HG03354 (cell line): ENCODE data around the gene PAQR4.

Experiments used
- ATAC-seq: cut with Tn5 transposase; IDR thresholded peaks from one replicate; pipeline ENCODE4 v1.9.1; 2021; ENCODE audit warnings: mild to moderate bottlenecking; ENCODE audit not compliant: unreplicated experiment, poor library complexity, severe bottlenecking

PAQR4 gene

GRCh38 chr16:3015865-3016521 lies 46.8 kb downstream of the PAQR4 start:
- ATAC-seq = no peak

GRCh38 chr16:3017344-3017743 lies 48.2 kb downstream of the PAQR4 start:
- ATAC-seq = no peak

GRCh38 chr16:3017794-3018506 lies 48.8 kb downstream of the PAQR4 start, which contains the start of gene CLDN6:
TSS of gene CLDN6 (minus strand) at chr16:3018183. CDS start at chr16:3016021, 2,162 bp downstream.
- ATAC-seq = no peak

GRCh38 chr16:3019594-3020246 lies 50.6 kb downstream of the PAQR4 start:
- ATAC-seq = no peak

GRCh38 chr16:3020247-3020603 lies 51.1 kb downstream of the PAQR4 start, which contains the start of gene TNFRSF12A:
TSS of gene TNFRSF12A (plus strand) at chr16:3020368. CDS start at chr16:3020398, 30 bp downstream.
- no peak for ATAC-seq

GRCh38 chr16:3020604-3021448 lies 51.7 kb downstream of the PAQR4 start:
- ATAC-seq = no peak

GRCh38 chr16:3021449-3022207 lies 52.5 kb downstream of the PAQR4 start:
- peak; percentile 28 for ATAC-seq

- ATAC-seq = no peak
Observed at GRCh38 chr16:3022208-3022683, 53.1 kb downstream of the PAQR4 start.

GRCh38 chr16:3022684-3023414 lies 53.7 kb downstream of the PAQR4 start:
- ATAC-seq = no peak
